ENCODE measurements around the gene PSEN2.

- TF ChIP-seq CTCF (IDR thresholded peaks at IDR 0.05) (no peak), EP300 (IDR thresholded peaks at IDR 0.05) (no peak)
Measured at GRCh38 chr1:226872437-226872836, 2.0 kb downstream of the PSEN2 start.

All from esophagus muscularis mucosa (tissue), 3 donors.